Measurements from ENCODE around the gene SLC66A1. TPM values are rescaled to one million over a fixed set of nuclear protein-coding genes. Genes with fewer than 3 reads are reported as not detected.

SLC66A1 gene
- total RNA-seq, 1 experiment from 2014 or later = 27.7 TPM

DNA sequence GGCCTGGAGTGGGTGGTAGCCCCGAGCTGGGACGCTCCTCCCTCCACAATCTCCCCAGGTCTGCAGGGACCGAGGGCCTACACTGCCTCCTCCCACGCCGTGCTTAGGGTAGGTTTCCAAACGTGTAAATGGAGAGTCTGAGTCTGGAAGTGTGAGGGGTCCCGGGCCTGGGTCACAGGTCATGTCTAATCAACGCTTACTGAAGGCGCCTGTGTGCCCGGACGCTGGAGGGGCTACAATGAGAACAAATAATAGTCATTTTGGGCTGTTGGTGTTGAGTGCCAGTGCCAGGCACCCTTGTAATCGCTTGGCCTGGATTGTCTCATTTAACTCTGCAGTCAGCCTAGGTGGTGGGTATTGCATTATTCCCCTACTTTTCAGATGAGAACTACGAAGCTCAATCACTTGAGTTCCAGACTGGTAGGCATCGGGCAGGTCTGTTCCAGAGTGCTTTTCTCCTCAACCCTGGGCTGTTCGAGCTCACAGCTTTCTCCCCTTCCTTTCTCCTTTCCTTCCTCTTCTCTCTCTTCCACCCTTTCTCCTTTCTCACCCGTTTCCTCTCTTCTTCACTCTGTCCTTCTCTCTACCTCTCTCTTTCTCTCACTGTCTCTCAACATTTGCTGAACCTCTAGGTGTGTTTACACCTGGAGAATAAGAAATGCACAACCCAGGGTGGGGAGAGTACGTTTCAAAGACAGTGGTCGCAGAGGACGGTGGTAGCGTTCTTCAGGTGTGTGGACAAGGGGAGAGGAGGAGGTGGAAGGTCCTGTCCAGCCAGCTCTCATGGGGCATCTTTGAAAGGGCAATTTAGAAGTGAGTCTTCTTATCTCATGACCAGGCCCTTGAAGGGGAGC, 883 bp downstream of the SLC66A1 start:
- Histone ChIP-seq H3K36me3 (ENCODE audit: low read depth, low read length) (peaks cover 6% of the 10 kb centered on the region; the same call in 1 of the 2 replicates), H3K9me2 (replicated peaks; ENCODE audit: low read length) (no peaks in the 10 kb centered on the region), H3K9ac (ENCODE audit: low read length) (peak overlapping the region; percentile 95), H3F3A (ENCODE audit: low read length, unreplicated experiment) (no peaks in the 10 kb centered on the region), H3K27ac (ENCODE audit: low read length) (peak overlapping the region; percentile 8), H3K4me1 (ENCODE audit: insufficient read depth, low read length) (peaks cover 48% of the 10 kb centered on the region), H3K27me3 (ENCODE audit: low read length) (no peaks in the 10 kb centered on the region), H2AFZ (ENCODE audit: low read length) (peak overlapping the region; percentile 79), H3K9me3 (ENCODE audit: low read length) (no peaks in the 10 kb centered on the region), H3K4me3 (ENCODE audit: low read length) (peak overlapping the region; percentile 94), H4K20me1 (ENCODE audit: low read length) (0 out of 2 replicates have a peak, but pooled peaks cover 8% of the 10 kb centered on the region), H3K4me2 (ENCODE audit: low read length) (peak overlapping the region; percentile 93), H3K79me2 (ENCODE audit: low read length) (peaks cover 60% of the 10 kb centered on the region)
- CTCF ChIA-PET = interaction anchor here (0.5 kb wide), 2 partner anchors 26 to 347 kb away, joined by 3 to 10 read pairs; no protein-coding TSS in a partner anchor
- TSS peak; percentile 52 for BruUV-seq (replicated peaks)
- ATAC-seq = no peak
- no peak for DNase-seq
- intact Hi-C loops (cut with micrococcal nuclease) = no loop called here
- TF ChIP-seq EZH2 (IDR thresholded peaks at IDR 0.05; ENCODE audit: low read length, unreplicated experiment) (no peak), EZH2phosphoT487 (IDR thresholded peaks at IDR 0.05; ENCODE audit: borderline replicate concordance, low read length) (no peak)
- TF ChIP-seq, protein P1, sequence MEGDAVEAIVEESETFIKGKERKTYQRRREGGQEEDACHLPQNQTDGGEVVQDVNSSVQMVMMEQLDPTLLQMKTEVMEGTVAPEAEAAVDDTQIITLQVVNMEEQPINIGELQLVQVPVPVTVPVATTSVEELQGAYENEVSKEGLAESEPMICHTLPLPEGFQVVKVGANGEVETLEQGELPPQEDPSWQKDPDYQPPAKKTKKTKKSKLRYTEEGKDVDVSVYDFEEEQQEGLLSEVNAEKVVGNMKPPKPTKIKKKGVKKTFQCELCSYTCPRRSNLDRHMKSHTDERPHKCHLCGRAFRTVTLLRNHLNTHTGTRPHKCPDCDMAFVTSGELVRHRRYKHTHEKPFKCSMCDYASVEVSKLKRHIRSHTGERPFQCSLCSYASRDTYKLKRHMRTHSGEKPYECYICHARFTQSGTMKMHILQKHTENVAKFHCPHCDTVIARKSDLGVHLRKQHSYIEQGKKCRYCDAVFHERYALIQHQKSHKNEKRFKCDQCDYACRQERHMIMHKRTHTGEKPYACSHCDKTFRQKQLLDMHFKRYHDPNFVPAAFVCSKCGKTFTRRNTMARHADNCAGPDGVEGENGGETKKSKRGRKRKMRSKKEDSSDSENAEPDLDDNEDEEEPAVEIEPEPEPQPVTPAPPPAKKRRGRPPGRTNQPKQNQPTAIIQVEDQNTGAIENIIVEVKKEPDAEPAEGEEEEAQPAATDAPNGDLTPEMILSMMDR (conservative IDR thresholded peaks at IDR 0.05; ENCODE audit: low read depth, low read length) = no peak
- POLR2A ChIA-PET (ENCODE audit: unreplicated experiment) = no interaction called here

DNA sequence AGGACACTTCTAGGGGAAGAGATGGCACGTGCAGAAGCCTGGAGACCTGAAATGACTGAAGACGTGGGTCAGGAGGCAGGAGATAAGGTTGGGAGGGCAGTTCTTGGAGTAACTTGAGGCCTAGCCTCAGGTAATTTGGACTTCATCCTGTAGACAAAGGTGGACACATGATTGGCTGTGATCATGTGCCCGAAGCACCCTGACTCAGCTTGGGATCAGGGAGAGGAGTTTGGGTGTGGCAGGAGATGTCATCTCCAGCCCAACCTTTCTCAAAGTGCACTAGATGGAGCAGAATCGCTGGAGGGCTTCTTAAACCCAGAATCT, 1.5 kb downstream of the SLC66A1 start:
- no peaks in the 10 kb centered on the region for H3F3A ChIP-seq (ENCODE audit: low read length, unreplicated experiment)
- peaks cover 2% of the 10 kb centered on the region; the same call in 1 of the 2 replicates for H3K36me3 ChIP-seq (ENCODE audit: low read depth, low read length)
- H4K20me1 ChIP-seq (ENCODE audit: low read length) = 0 out of 2 replicates have a peak, but pooled peaks cover 6% of the 10 kb centered on the region
- CTCF ChIA-PET = no interaction called here
- no peak overlapping the region for H3K9ac ChIP-seq (ENCODE audit: low read length)
- no peaks in the 10 kb centered on the region for H3K27me3 ChIP-seq (ENCODE audit: low read length)
- POLR2A ChIA-PET (ENCODE audit: unreplicated experiment) = no interaction called here
- peak overlapping the region; percentile 8; the same call in 1 of the 2 replicates for H3K27ac ChIP-seq (ENCODE audit: low read length)
- no TSS peak for BruUV-seq (replicated peaks)
- no peak overlapping the region for H3K4me3 ChIP-seq (ENCODE audit: low read length)
- H3K79me2 ChIP-seq (ENCODE audit: low read length) = peaks cover 56% of the 10 kb centered on the region
- H3K9me3 ChIP-seq (ENCODE audit: low read length) = no peaks in the 10 kb centered on the region
- H3K9me2 ChIP-seq (replicated peaks; ENCODE audit: low read length) = no peaks in the 10 kb centered on the region
- DNase-seq = peak; percentile 49
- ATAC-seq = no peak
- peaks cover 48% of the 10 kb centered on the region for H3K4me1 ChIP-seq (ENCODE audit: insufficient read depth, low read length)
- H3K4me2 ChIP-seq (ENCODE audit: low read length) = peak overlapping the region; percentile 93
- intact Hi-C loops (cut with micrococcal nuclease) = no loop called here
- H2AFZ ChIP-seq (ENCODE audit: low read length) = no peak overlapping the region
- TF ChIP-seq EZH2 (IDR thresholded peaks at IDR 0.05; ENCODE audit: low read length, unreplicated experiment) = no peak
- no peak for TF ChIP-seq EZH2phosphoT487 (IDR thresholded peaks at IDR 0.05; ENCODE audit: borderline replicate concordance, low read length)
- TF ChIP-seq, protein P1 (conservative IDR thresholded peaks at IDR 0.05; ENCODE audit: low read depth, low read length) = no peak
